Heart right ventricle (tissue), 16 donors: Measurements from ENCODE around the gene CDC20B. TPM values are rescaled to one million over a fixed set of nuclear protein-coding genes. Genes with fewer than 3 reads are reported as not detected.
"Not testable (repeated sequence)": the region's sequence is repeated elsewhere in the genome, so short reads cannot be mapped to it uniquely, and the experiment has no call there.

Experiments
- ATAC-seq, 8 donors: fragments of 200-7000 bp; cut with Tn5 transposase; one replicate each; pipeline ENCODE4 v1.9.1; 2020; ENCODE audit warnings: mild to moderate bottlenecking in 8 of 8, moderate library complexity in 8 of 8, moderate number of reproducible peaks in 1 of 8
- DNase-seq, 2 donors: peaks; one replicate each; pipeline ENCODE4 v3.0.0-alpha.2; 2020
- H3K27ac ChIP-seq, 10 donors: fragments of 200-600 bp; sonication (generic) in 2 of 10; one replicate each; pipeline versions ENCODE4 v1.5.0 to v1.8.0; 2020 to 2022; ENCODE audit warnings: mild to moderate bottlenecking in 3 of 10
- H3K27me3 ChIP-seq, 7 donors: fragments of 200-600 bp; one replicate each; pipeline ENCODE4 v1.8.0; 2021 to 2022; ENCODE audit warnings: mild to moderate bottlenecking in 2 of 7
- H3K36me3 ChIP-seq, 9 donors: fragments of 200-600 bp; sonication (generic) in 1 of 9; one replicate each; pipeline versions ENCODE4 v1.5.0 to v1.8.0; 2020 to 2022; ENCODE audit warnings: mild to moderate bottlenecking in 2 of 9
- H3K4me1 ChIP-seq, 9 donors: fragments of 200-600 bp; sonication (generic) in 1 of 9; one replicate each; pipeline versions ENCODE4 v1.5.0 to v1.8.0; 2020 to 2022; ENCODE audit warnings: mild to moderate bottlenecking in 4 of 9
- H3K4me3 ChIP-seq, 10 donors: fragments of 200-600 bp; sonication (generic) in 2 of 10; one replicate each; pipeline versions ENCODE4 v1.5.0 to v1.8.0; 2020 to 2022; ENCODE audit warnings: mild to moderate bottlenecking in 7 of 10, moderate library complexity in 2 of 10
- H3K9me3 ChIP-seq, 11 donors: fragments of 200-600 bp in 10 of 11; sonication (generic) in 2 of 11; one replicate each; pipeline versions ENCODE4 v1.5.0 to v1.8.0; 2013 to 2022; ENCODE audit warnings: mild to moderate bottlenecking in 2 of 11, control low read depth in 1 of 11, moderate library complexity in 1 of 11
- WGBS, 2 donors: extraction: QIAGEN DNeasy Blood & Tissue Kit; methylation state at CpG; one replicate each; pipeline ENCODE4 v1.1.7; 2013; ENCODE audit warnings: inconsistent platforms in 1 of 2; 5-methylcytosine and 5-hydroxymethylcytosine counted together
- intact Hi-C, 10 donors: fragments of 100-400 bp; cut with DNase I; formaldehyde crosslinking; loops; one replicate each; pipeline versions ENCODE4 v1.11.1 to v1.14.2; 2022
- polyA plus RNA-seq, 2 donors: library from polyadenylated mRNA; stranded (reverse); fragments of 200-250 nt; gene quantifications; one replicate each; pipeline ENCODE4 v1.2.3, GENCODE V29; 2013
- total RNA-seq, 10 donors: library from RNA; stranded (reverse); fragmentation: NEBNext Ultra II Directional in 3 of 10; extraction: Animal tissue kit (Norgen Biotek cat#: 25700) in 3 of 10; gene quantifications; one replicate each; pipeline versions ENCODE4 v1.2.1 to v1.2.4, GENCODE V29; 2021 to 2023
- TF ChIP-seq, protein P1 (sequence below), 9 donors: fragments of 200-600 bp; sonication (generic) in 2 of 9; IDR thresholded peaks; one replicate each; pipeline versions ENCODE4 v1.5.0 to v1.8.0; 2021 to 2022; ENCODE audit warnings: antibody characterized with exemption in 9 of 9, mild to moderate bottlenecking in 5 of 9, moderate library complexity in 1 of 9
- donor health status: Arrhythmogenic right ventricular cardiomyopathy.
- donor health status: ischemic (EF 13 %, LVEDD 7.1; RV severe dilation, severe dysfunction).
- donor health status: healthy with polysubstance abuse.
- donor health status: DM: no; HTN: yes; CAD: no.
- donor health status: DM: no; HTN: no; CAD: no.
- donor health status: ischemic (EF 25% LVEDD 6.9; RV normal size, moderate dysfunction).
- donor health status: ischemic (EF 25% LVEDD 5.7; RV mildly dilated, moderate dysfunction).
- donor health status: healthy.
- donor health status: DM: yes; HTN: yes; CAD: no.
- donor health status: Ischemic cardiomyopathy.
- donor health status: ischemic (EF 35%, LVEDD 5.7; RV mildly dilated, moderate dysfunction).
- donor health status: nonischemic (EF 11% LVEDD 7.7; RV severe dilation, severe dysfunction).
- donor health status: DM: yes; HTN: yes; CAD: no.
- donor health status: PGD.
- donor health status: ischemic (EF 29% LVEDD 5.4; RV normal size, mild dysfunction).
- donor health status: nonischemic (EF 23%, LVEDD 6.1; RV moderate dilation, normal function).

Gene CDC20B
- total and polyA plus RNA-seq, 12 donors, result not detected

DNA sequence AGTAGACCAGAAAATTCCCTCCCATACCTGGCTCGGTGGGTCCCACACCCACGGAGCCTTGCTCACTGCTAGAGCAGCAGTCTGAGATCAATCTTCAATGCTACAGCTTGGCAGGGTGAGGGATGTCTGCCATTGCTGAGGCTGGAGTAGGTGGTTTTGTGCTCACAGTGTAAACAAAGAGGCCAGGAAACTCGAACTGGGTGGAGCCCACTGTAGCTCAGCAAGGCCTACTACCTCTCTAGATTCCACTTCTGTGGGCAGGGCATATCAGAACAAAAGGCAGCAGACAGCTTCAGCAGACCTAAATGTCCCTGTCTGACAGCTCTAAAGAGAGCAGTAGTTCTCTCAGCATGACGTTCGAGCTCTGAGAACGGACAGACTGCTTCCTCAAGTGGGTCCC, 76.1 kb downstream of the CDC20B start:
- intact Hi-C loops, result no loop called here
- H3K27me3 ChIP-seq, result peaks cover 0 to 7% (median 0%) of the 10 kb centered on the region in 7 donors
- DNase-seq (no peak), ATAC-seq (no peak)
- H3K4me3 ChIP-seq, result no peak overlapping the region
- 66% methylated on average over 6 of the region's 6 CpGs for WGBS, 2 donors
- no peaks in the 10 kb centered on the region for H3K36me3 ChIP-seq
- TF ChIP-seq, protein P1, sequence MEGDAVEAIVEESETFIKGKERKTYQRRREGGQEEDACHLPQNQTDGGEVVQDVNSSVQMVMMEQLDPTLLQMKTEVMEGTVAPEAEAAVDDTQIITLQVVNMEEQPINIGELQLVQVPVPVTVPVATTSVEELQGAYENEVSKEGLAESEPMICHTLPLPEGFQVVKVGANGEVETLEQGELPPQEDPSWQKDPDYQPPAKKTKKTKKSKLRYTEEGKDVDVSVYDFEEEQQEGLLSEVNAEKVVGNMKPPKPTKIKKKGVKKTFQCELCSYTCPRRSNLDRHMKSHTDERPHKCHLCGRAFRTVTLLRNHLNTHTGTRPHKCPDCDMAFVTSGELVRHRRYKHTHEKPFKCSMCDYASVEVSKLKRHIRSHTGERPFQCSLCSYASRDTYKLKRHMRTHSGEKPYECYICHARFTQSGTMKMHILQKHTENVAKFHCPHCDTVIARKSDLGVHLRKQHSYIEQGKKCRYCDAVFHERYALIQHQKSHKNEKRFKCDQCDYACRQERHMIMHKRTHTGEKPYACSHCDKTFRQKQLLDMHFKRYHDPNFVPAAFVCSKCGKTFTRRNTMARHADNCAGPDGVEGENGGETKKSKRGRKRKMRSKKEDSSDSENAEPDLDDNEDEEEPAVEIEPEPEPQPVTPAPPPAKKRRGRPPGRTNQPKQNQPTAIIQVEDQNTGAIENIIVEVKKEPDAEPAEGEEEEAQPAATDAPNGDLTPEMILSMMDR (IDR thresholded peaks at IDR 0.05), result no peak
- H3K4me1 ChIP-seq, result no peaks in the 10 kb centered on the region
- H3K9me3 ChIP-seq, result peaks cover 0 to 7% (median 0%) of the 10 kb centered on the region in 11 donors
- H3K27ac ChIP-seq, result peak overlapping the region in 1 of 10 donors; percentile 76

DNA sequence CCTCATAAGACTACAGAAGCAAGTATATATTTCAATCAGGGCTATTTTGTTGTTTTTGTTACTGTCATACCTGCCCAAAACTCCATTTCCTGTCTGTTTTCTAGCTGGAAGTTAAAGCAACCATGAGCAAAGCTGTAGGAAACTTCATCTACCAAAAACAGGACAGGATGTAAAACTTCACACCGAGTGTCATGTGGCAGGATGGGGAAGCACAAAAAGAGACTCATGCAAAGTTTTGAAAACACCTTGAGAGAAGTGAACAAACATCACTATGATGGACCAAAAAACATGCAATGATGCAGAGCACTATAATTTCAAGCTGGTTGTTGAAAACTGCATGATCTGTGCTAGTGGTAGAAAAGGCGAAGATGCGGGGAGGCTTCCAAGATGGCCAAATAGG, 76.8 kb downstream of the CDC20B start:
- H3K36me3 ChIP-seq, result no peaks in the 10 kb centered on the region
- H3K4me3 ChIP-seq, result no peak overlapping the region
- WGBS, 2 donors, result 81 to 87% methylated on average over 3 of the region's 3 CpGs
- intact Hi-C loops, result no loop called here
- H3K27ac ChIP-seq, result peak overlapping the region in 1 of 10 donors; percentile 76
- no peaks in the 10 kb centered on the region for H3K4me1 ChIP-seq
- ATAC-seq (no peak), DNase-seq (no peak)
- H3K27me3 ChIP-seq, result peaks cover 0 to 7% (median 0%) of the 10 kb centered on the region in 7 donors
- TF ChIP-seq, protein P1 (IDR thresholded peaks at IDR 0.05), result no peak
- H3K9me3 ChIP-seq, result peaks cover 0 to 5% (median 0%) of the 10 kb centered on the region in 11 donors

DNA sequence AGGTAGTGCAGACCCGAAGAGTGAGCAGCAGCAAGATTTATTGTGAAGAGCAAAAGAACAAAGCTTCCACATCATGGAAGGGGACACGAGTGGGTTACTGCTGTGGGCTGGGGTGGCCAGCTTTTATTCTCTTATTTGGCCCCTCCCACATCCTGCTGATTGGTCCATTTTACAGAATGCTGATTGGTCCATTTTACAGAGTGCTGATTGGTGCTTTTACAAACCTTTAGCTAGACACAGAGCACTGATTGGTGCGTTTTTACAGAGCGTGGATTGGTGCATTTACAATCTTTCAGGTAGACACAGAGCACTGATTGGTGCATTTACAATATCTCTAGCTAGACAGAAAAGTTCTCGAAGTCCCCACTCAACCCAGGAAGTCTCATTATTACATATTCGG, 82.0 kb downstream of the CDC20B start:
- H3K36me3 ChIP-seq, ATAC-seq, H3K27ac ChIP-seq, intact Hi-C loops, H3K4me1 ChIP-seq, H3K4me3 ChIP-seq, DNase-seq: not testable (repeated sequence)
- peaks cover 0 to 11% (median 0%) of the 10 kb centered on the region in 7 donors for H3K27me3 ChIP-seq
- peaks cover 0 to 13% (median 0%) of the 10 kb centered on the region in 11 donors for H3K9me3 ChIP-seq
- WGBS, 2 donors, result 88 to 90% methylated on average over 6 of the region's 6 CpGs

DNA sequence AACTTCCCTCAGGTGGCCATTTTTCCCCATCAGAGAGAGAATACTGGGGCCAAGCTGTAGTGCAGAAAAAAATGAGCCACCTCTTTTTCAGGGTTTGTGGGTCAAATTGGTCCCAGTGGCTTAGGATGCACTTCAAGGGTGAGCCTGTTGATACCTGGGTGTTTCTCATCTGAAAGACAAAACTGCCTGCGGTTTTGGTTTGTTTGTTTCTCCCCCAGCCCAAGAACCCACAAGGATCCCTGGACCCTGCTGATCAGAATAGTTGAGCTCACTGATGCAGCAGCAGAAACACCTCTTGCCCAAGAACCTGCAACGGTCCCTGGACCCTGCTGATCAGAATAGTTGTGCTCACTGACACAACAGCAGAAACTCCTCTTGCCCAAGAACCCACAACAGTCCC, 83.7 kb downstream of the CDC20B start:
- DNase-seq, H3K27ac ChIP-seq, ATAC-seq, H3K27me3 ChIP-seq, intact Hi-C loops, H3K4me1 ChIP-seq, H3K36me3 ChIP-seq, H3K4me3 ChIP-seq: not testable (repeated sequence)
- H3K9me3 ChIP-seq, result peaks cover 0 to 19% (median 0%) of the 10 kb centered on the region in 11 donors
- 84 to 86% methylated on average over 2 of the region's 2 CpGs for WGBS, 2 donors

DNA sequence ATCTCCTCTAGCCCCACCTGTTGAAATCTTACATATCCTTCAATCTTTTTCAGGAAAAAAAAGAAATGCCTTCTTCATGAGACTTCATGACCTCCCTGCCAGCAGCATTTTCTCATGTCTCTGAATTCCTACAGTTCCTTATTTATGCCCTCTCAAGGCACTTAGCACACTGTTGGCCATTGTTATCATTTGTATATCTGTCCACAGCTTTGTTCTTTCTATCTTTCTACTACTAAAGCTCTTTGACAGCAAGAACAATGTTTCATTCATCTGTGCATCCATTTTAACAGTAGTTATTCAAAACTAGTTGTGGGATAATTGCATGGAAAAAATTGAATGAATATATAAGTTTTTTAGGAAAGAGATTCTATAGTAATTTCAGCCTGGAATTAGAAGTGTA, 91.4 kb downstream of the CDC20B start:
- TF ChIP-seq, protein P1 (IDR thresholded peaks at IDR 0.05), result no peak
- no peaks in the 10 kb centered on the region for H3K4me1 ChIP-seq
- H3K27ac ChIP-seq, result no peak overlapping the region
- DNase-seq (no peak), ATAC-seq (no peak)
- H3K9me3 ChIP-seq, result peaks cover 0 to 33% (median 0%) of the 10 kb centered on the region in 11 donors
- intact Hi-C loops, result no loop called here
- H3K4me3 ChIP-seq, result no peak overlapping the region
- peaks cover 0 to 5% (median 0%) of the 10 kb centered on the region in 7 donors for H3K27me3 ChIP-seq
- H3K36me3 ChIP-seq, result no peaks in the 10 kb centered on the region
